CD14-positive monocyte (primary cell): ENCODE measurements around the gene ADD2. TPM values are rescaled to one million over a fixed set of nuclear protein-coding genes. Genes with fewer than 3 reads are reported as not detected.
A peak's percentile ranks its signal among the peaks of the same experiment; 100 is the strongest.

Experiments used
- DNase-seq, 3 donors: peaks; one replicate each; pipeline ENCODE4 v3.0.0-alpha.2; 2011 to 2022
- H2AFZ ChIP-seq: 2 replicates; pipeline ENCODE4 v1.6.0; 2012; ENCODE audit warnings: mild to moderate bottlenecking, low read depth, low read length, inconsistent platforms; ENCODE audit not compliant: insufficient read depth, poor library complexity, severe bottlenecking
- H3K27ac ChIP-seq, 2 donors: 1 replicate in 1 of 2; 2 replicates in 1 of 2; pipeline ENCODE4 v1.5.1; 2012 to 2013; ENCODE audit warnings: low read length in 2 of 2, control low read depth in 1 of 2, inconsistent platforms in 1 of 2, low read depth in 1 of 2, mild to moderate bottlenecking in 1 of 2
- H3K27me3 ChIP-seq, 2 donors: one replicate each; pipeline versions ENCODE4 v1.6.0 to v1.6.1; 2011 to 2013; ENCODE audit warnings: low read length in 2 of 2; ENCODE audit not compliant: control insufficient read depth in 2 of 2, insufficient read depth in 2 of 2
- H3K36me3 ChIP-seq, 2 donors: replicated peaks in 1 of 2; 1 replicate in 1 of 2; 2 replicates in 1 of 2; pipeline versions ENCODE4 v1.5.1 to v1.6.1; 2012 to 2013; ENCODE audit warnings: low read length in 2 of 2, control low read depth in 1 of 2, inconsistent platforms in 1 of 2, mild to moderate bottlenecking in 1 of 2; ENCODE audit not compliant: insufficient read depth in 2 of 2, control insufficient read depth in 1 of 2
- H3K4me1 ChIP-seq, 2 donors: 1 replicate in 1 of 2; 2 replicates in 1 of 2; pipeline versions ENCODE4 v1.5.1 to v1.6.1; 2012 to 2013; ENCODE audit warnings: low read length in 2 of 2, control low read depth in 1 of 2, inconsistent platforms in 1 of 2, mild to moderate bottlenecking in 1 of 2, moderate library complexity in 1 of 2; ENCODE audit not compliant: insufficient read depth in 2 of 2, control insufficient read depth in 1 of 2
- H3K4me2 ChIP-seq: replicated peaks from 2 replicates; pipeline ENCODE3; 2012; ENCODE audit warnings: low read length, moderate library complexity, mild to moderate bottlenecking; ENCODE audit not compliant: poor library complexity, severe bottlenecking; ENCODE audit errors: extremely low read depth
- H3K4me3 ChIP-seq, 3 experiments: fragments of 200-600 bp in 1 of 3; sonication (generic) in 1 of 3; replicated peaks in 1 of 3; 1 replicate in 2 of 3; 2 replicates in 1 of 3; pipeline ENCODE4 v1.5.1; 2011 to 2013; ENCODE audit warnings: low read length in 3 of 3, mild to moderate bottlenecking in 3 of 3, control low read depth in 2 of 3, low read depth in 2 of 3, inconsistent platforms in 1 of 3, moderate library complexity in 1 of 3
- H3K79me2 ChIP-seq: 2 replicates; pipeline ENCODE4 v1.6.0; 2012; ENCODE audit warnings: mild to moderate bottlenecking, control low read depth, inconsistent platforms, low read length, moderate library complexity; ENCODE audit not compliant: insufficient read depth
- H3K9ac ChIP-seq: 2 replicates; pipeline ENCODE4 v1.6.0; 2017; ENCODE audit warnings: low read length, mild to moderate bottlenecking; ENCODE audit not compliant: insufficient read depth, poor library complexity, severe bottlenecking
- H3K9me3 ChIP-seq, 2 donors: replicated peaks in 1 of 2; 1 replicate in 1 of 2; 2 replicates in 1 of 2; pipeline versions ENCODE4 v1.5.1 to v1.6.1; 2012 to 2013; ENCODE audit warnings: low read length in 2 of 2, control low read depth in 1 of 2; ENCODE audit not compliant: control insufficient read depth in 1 of 2, insufficient read depth in 1 of 2
- H4K20me1 ChIP-seq: 2 replicates; pipeline ENCODE4 v1.6.0; 2012; ENCODE audit warnings: mild to moderate bottlenecking, low read length, control low read depth, moderate library complexity; ENCODE audit not compliant: insufficient read depth
- H3K27ac Mint-ChIP-seq, 7 donors: one replicate each; pipeline ENCODE4 v1.8.0; 2020; ENCODE audit warnings: mild to moderate bottlenecking in 7 of 7, mixed read lengths in 7 of 7, moderate library complexity in 6 of 7, inconsistent platforms in 2 of 7
- H3K27me3 Mint-ChIP-seq, 3 donors: one replicate each; pipeline ENCODE4 v1.8.0; 2021 to 2022; ENCODE audit warnings: low read depth in 3 of 3, mild to moderate bottlenecking in 3 of 3, mixed read lengths in 3 of 3, moderate library complexity in 3 of 3, inconsistent platforms in 1 of 3
- H3K36me3 Mint-ChIP-seq, 2 donors: one replicate each; pipeline ENCODE4 v1.8.0; 2020; ENCODE audit warnings: mixed read lengths in 2 of 2, inconsistent platforms in 1 of 2, mild to moderate bottlenecking in 1 of 2
- H3K4me1 Mint-ChIP-seq: one replicate; pipeline ENCODE4 v1.8.0; 2020; ENCODE audit warnings: mild to moderate bottlenecking, mixed read lengths
- H3K4me3 Mint-ChIP-seq, 2 donors: one replicate each; pipeline ENCODE4 v1.8.0; 2020; ENCODE audit warnings: mild to moderate bottlenecking in 2 of 2, mixed read lengths in 2 of 2, moderate library complexity in 1 of 2
- H3K9me3 Mint-ChIP-seq, 7 donors: one replicate each; pipeline ENCODE4 v1.8.0; 2020 to 2022; ENCODE audit warnings: mixed read lengths in 7 of 7, mild to moderate bottlenecking in 6 of 7, moderate library complexity in 6 of 7, inconsistent platforms in 2 of 7
- WGBS: methylation state at CpG from one replicate; pipeline ENCODE4 v1.1.5; 2013; ENCODE audit warnings: missing lambda C conversion rate; ENCODE audit not compliant: insufficient coverage; 5-methylcytosine and 5-hydroxymethylcytosine counted together
- intact Hi-C, 2 donors: fragments of 100-400 bp; cut with micrococcal nuclease; formaldehyde crosslinking; loops; one replicate each; pipeline versions ENCODE4 v1.15.0 to v1.15.1; 2023
- polyA plus RNA-seq, 3 donors: library from polyadenylated mRNA; depleted of rRNA in 1 of 3; unstranded in 2 of 3; stranded (reverse) in 1 of 3; fragments of 300-500 nt in 2 of 3; fragments of >200 nt in 1 of 3; fragmentation: Illumina TruSeq in 2 of 3; gene quantifications; 1 replicate in 2 of 3; 2 replicates in 1 of 3; pipeline ENCODE4 v1.2.3, GENCODE V29; 2012 to 2021
- TF ChIP-seq, protein P1 (sequence below): fragments of 200-600 bp; IDR thresholded peaks from one replicate; pipeline ENCODE4 v1.8.0; 2022; ENCODE audit warnings: antibody characterized with exemption, mild to moderate bottlenecking

ADD2 gene
- polyA plus RNA-seq, 3 donors: 0.18 to 0.56 (median 0.26) TPM

DNA sequence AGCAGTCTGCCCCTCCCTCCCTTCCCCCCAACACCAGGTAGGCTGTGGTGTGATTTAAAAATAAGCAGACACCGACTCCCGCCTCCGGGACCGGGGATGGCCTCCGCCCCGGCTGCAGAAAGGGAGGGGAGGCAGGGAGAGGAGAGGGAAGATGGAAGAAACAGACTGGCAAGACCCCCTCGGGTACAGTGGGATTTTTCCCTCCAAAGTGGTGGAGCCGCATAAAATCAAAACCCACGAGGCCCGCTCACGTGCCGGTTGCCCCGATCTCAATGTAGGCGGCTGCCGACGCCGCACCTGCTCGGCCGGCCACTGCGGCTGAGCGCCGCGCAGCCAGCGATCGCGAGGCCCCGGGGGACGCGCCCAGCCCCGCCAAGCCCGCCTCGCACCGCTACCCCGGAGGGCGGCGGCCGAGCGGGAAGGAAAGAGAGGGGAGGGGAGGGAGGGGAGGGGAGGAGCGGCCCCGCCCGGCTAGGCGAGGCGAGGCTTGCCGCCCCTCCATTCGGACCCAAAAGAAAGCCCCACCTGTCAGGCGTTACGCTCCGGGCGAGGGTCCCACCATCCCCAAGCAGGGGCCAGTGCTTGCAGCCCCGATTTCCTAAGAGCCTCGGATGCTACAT, 811 bp downstream of the ADD2 start:
- DNase-seq: no peak
- H3K9me3 ChIP-seq: peaks cover 0 to 4% of the 10 kb centered on the region in 2 donors
- peaks cover 16% of the 10 kb centered on the region for H3K4me1 Mint-ChIP-seq
- H3K9me3 Mint-ChIP-seq: peaks cover 0 to 24% (median 6%) of the 10 kb centered on the region in 7 donors
- peak overlapping the region; percentile 68 for H2AFZ ChIP-seq
- no peaks in the 10 kb centered on the region for H3K36me3 ChIP-seq
- H4K20me1 ChIP-seq: no peaks in the 10 kb centered on the region
- H3K27ac Mint-ChIP-seq: no peak overlapping the region
- H3K27ac ChIP-seq: no peak overlapping the region
- H3K27me3 Mint-ChIP-seq: peaks cover 48 to 77% (median 68%) of the 10 kb centered on the region in 3 donors
- TF ChIP-seq, protein P1, sequence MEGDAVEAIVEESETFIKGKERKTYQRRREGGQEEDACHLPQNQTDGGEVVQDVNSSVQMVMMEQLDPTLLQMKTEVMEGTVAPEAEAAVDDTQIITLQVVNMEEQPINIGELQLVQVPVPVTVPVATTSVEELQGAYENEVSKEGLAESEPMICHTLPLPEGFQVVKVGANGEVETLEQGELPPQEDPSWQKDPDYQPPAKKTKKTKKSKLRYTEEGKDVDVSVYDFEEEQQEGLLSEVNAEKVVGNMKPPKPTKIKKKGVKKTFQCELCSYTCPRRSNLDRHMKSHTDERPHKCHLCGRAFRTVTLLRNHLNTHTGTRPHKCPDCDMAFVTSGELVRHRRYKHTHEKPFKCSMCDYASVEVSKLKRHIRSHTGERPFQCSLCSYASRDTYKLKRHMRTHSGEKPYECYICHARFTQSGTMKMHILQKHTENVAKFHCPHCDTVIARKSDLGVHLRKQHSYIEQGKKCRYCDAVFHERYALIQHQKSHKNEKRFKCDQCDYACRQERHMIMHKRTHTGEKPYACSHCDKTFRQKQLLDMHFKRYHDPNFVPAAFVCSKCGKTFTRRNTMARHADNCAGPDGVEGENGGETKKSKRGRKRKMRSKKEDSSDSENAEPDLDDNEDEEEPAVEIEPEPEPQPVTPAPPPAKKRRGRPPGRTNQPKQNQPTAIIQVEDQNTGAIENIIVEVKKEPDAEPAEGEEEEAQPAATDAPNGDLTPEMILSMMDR: no peak
- H3K27me3 ChIP-seq: peaks cover 51 to 62% of the 10 kb centered on the region in 2 donors
- WGBS: under 1% methylated on average over 36 of the region's 51 CpGs
- peak overlapping the region; percentile 69 to 94 for H3K4me3 Mint-ChIP-seq
- no peaks in the 10 kb centered on the region for H3K79me2 ChIP-seq
- H3K9ac ChIP-seq: peak overlapping the region; percentile 18
- intact Hi-C loops: no loop called here
- H3K4me1 ChIP-seq: peaks cover 16 to 17% of the 10 kb centered on the region in 2 donors
- H3K4me3 ChIP-seq: peak overlapping the region; percentile 17 to 73 (median 36)
- H3K4me2 ChIP-seq: peak overlapping the region; percentile 81
- H3K36me3 Mint-ChIP-seq: peaks cover 3 to 7% of the 10 kb centered on the region in 2 donors

- Mint-ChIP-seq H3K36me3 (peaks cover 3 to 7% of the 10 kb centered on the region in 2 donors), H3K27ac (peak overlapping the region in 1 of 7 donors; percentile 75), H3K4me1 (peaks cover 16% of the 10 kb centered on the region), H3K27me3 (peaks cover 50 to 74% (median 74%) of the 10 kb centered on the region in 3 donors), H3K4me3 (peak overlapping the region; percentile 69 to 86), H3K9me3 (peaks cover 0 to 24% (median 6%) of the 10 kb centered on the region in 7 donors)
- Histone ChIP-seq H4K20me1 (no peaks in the 10 kb centered on the region), H3K27me3 (peaks cover 49 to 62% of the 10 kb centered on the region in 2 donors), H3K9me3 (peaks cover 0 to 4% of the 10 kb centered on the region in 2 donors), H3K4me3 (peak overlapping the region; percentile 17 to 73 (median 36)), H3K4me2 (peak overlapping the region; percentile 81), H3K79me2 (no peaks in the 10 kb centered on the region), H3K27ac (no peak overlapping the region), H3K36me3 (no peaks in the 10 kb centered on the region), H2AFZ (peak overlapping the region; percentile 68), H3K4me1 (peaks cover 16 to 17% of the 10 kb centered on the region in 2 donors), H3K9ac (peak overlapping the region; percentile 18)
- TF ChIP-seq, protein P1: no peak
- DNase-seq: no peak
- WGBS: 6% methylated on average over 3 of the region's 7 CpGs
- intact Hi-C loops: no loop called here
Measured at GRCh38 chr2:70766357-70767078, 1.5 kb downstream of the ADD2 start.
